ENCODE data around the gene SLC22A1. TPM values are rescaled to one million over a fixed set of nuclear protein-coding genes. Genes with fewer than 3 reads are reported as not detected.

Gene SLC22A1
- polyA plus RNA-seq, 1 of the 3 experiments (the other 2 are of a cell fraction): 0.20 TPM

DNA sequence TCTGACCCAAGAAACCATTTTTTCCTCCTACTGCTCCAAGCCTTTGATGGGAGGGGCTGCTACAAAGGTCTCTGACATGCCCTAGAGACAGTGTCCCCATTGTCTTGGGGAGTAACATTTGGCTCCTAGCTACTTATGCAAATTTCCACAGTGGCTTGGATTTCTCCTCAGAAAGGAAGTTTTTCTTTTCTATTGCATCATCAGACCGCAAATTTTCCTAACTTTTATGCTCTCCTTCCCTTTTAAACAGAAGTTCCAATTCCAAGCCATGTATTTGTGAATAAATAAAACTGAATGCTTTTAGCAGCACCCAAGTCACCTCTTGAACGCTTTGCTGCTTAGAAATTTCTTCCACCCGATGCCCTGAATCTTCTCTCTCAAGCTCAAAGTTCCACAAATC lies 86.0 kb downstream of the SLC22A1 start (continued):
- no peak for TF ChIP-seq GATA2 (CRISPR knock-in tag; IDR thresholded peaks at IDR 0.05)
- TF ChIP-seq TEAD4 (IDR thresholded peaks at IDR 0.05; ENCODE audit: borderline replicate concordance, insufficient read depth): no peak

Small RNAs within 50 kb of the gene (small RNA-seq; reads per million reads assigned to genes)
- gene AL645733.1: 0 to 2.6 (median 0) reads per million in 7 experiments

Other genes starting within 250 kb of the SLC22A1 start
- gene MAS1, start 230.8 kb upstream of the SLC22A1 start, polyA plus RNA-seq (2012; rRNA removed): not detected in 2 replicates
- gene IGF2R, start 152.7 kb upstream of the SLC22A1 start, polyA plus RNA-seq (2012; rRNA removed): 25.7 and 45.0 TPM in 2 replicates
- gene SLC22A2, start 137.0 kb downstream of the SLC22A1 start, polyA plus RNA-seq (2012; rRNA removed): not detected in 2 replicates
- gene SLC22A3, start 226.6 kb downstream of the SLC22A1 start, polyA plus RNA-seq (2012; rRNA removed): not detected in 2 replicates